ENCODE data around the gene FARP1. TPM values are rescaled to one million over a fixed set of nuclear protein-coding genes. Genes with fewer than 3 reads are reported as not detected.

The FARP1 gene
- total and polyA plus RNA-seq, 2 of the 8 experiments (the other 6 are each of a cell fraction or from before 2014, with no cell fraction given) = 24.7 to 104 TPM

GRCh38 chr13:98192008-98192407, 49.1 kb downstream of the FARP1 start (continued):
- TF ChIP-seq CHD7 (IDR thresholded peaks at IDR 0.05; ENCODE audit: insufficient replicate concordance, low read length) = no peak
- no peak for TF ChIP-seq RBBP5 (IDR thresholded peaks at IDR 0.05; ENCODE audit: borderline replicate concordance, low read depth, low read length)
- TF ChIP-seq CBX8 (IDR thresholded peaks at IDR 0.05; ENCODE audit: borderline replicate concordance, low read depth, low read length) = no peak
- no peak for TF ChIP-seq SP1 (IDR thresholded peaks at IDR 0.05; ENCODE audit: low read depth, low read length)
- TF ChIP-seq HDAC6 (IDR thresholded peaks at IDR 0.05; ENCODE audit: low read depth, low read length) = no peak
- no peak for TF ChIP-seq JUND (IDR thresholded peaks at IDR 0.05; ENCODE audit: low read length)
- no peak for TF ChIP-seq BACH1 (IDR thresholded peaks at IDR 0.05; ENCODE audit: low read length)
- TF ChIP-seq, protein P1, sequence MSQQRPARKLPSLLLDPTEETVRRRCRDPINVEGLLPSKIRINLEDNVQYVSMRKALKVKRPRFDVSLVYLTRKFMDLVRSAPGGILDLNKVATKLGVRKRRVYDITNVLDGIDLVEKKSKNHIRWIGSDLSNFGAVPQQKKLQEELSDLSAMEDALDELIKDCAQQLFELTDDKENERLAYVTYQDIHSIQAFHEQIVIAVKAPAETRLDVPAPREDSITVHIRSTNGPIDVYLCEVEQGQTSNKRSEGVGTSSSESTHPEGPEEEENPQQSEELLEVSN (IDR thresholded peaks at IDR 0.05) = no peak
- no peak for TF ChIP-seq FOSL1 (IDR thresholded peaks at IDR 0.05; ENCODE audit: insufficient read depth, low read depth, low read length)
- no peak for TF ChIP-seq RFX5 (IDR thresholded peaks at IDR 0.05; ENCODE audit: borderline replicate concordance, low read depth, low read length)
- TF ChIP-seq TAF7 (optimal IDR thresholded peaks at IDR 0.05; ENCODE audit: borderline replicate concordance, low read depth, low read length) = no peak
- no peak for TF ChIP-seq CHD1 (IDR thresholded peaks at IDR 0.05; ENCODE audit: low read depth, low read length)

All from H1 (cell line).